GM23338 (cell line): ENCODE data around the gene FAM83F. TPM values are rescaled to one million over a fixed set of nuclear protein-coding genes. Genes with fewer than 3 reads are reported as not detected.

Source experiments
- ATAC-seq: fragments of 200-7000 bp; cut with Tn5 transposase; 3 replicates; pipeline ENCODE4 v1.9.1; 2020
- DNase-seq: peaks from one replicate; pipeline ENCODE4 v3.0.0-alpha.2; 2015; ENCODE audit warnings: low spot score
- H2AFZ ChIP-seq: fragments of 200-600 bp; sonication (generic); 2 replicates; pipeline ENCODE4 v1.8.0; 2016; ENCODE audit warnings: antibody characterized with exemption, mild to moderate bottlenecking, moderate library complexity
- H3F3A ChIP-seq: fragments of 200-600 bp; sonication (generic); replicated peaks from 2 replicates; pipeline ENCODE4 v1.8.0; 2017; ENCODE audit warnings: antibody characterized with exemption, mixed run types, low read depth
- H3K27ac ChIP-seq: fragments of 200-600 bp; sonication (generic); 2 replicates; pipeline ENCODE4 v1.6.1; 2016; ENCODE audit warnings: low read depth
- H3K27me3 ChIP-seq: fragments of 200-600 bp; sonication (generic); 2 replicates; pipeline ENCODE4 v1.8.0; 2016; ENCODE audit warnings: mild to moderate bottlenecking, mixed run types, moderate library complexity; ENCODE audit not compliant: insufficient read depth
- H3K36me3 ChIP-seq: fragments of 200-600 bp; sonication (generic); 2 replicates; pipeline ENCODE4 v1.8.0; 2016; ENCODE audit warnings: mild to moderate bottlenecking; ENCODE audit not compliant: insufficient read depth
- H3K4me1 ChIP-seq: fragments of 200-600 bp; sonication (generic); 2 replicates; pipeline ENCODE4 v1.8.0; 2016; ENCODE audit warnings: mild to moderate bottlenecking, moderate library complexity; ENCODE audit not compliant: insufficient read depth
- H3K4me2 ChIP-seq: fragments of 200-600 bp; sonication (generic); 2 replicates; pipeline ENCODE4 v1.7.1; 2017; ENCODE audit warnings: mixed run types
- H3K4me3 ChIP-seq: fragments of 200-600 bp; sonication (generic); 2 replicates; pipeline ENCODE4 v1.6.1; 2016; ENCODE audit warnings: mixed run types
- H3K79me2 ChIP-seq: fragments of 200-600 bp; sonication (generic); replicated peaks from 2 replicates; pipeline ENCODE4 v1.8.0; 2017; ENCODE audit warnings: mild to moderate bottlenecking; ENCODE audit not compliant: insufficient read depth
- H3K9me2 ChIP-seq: fragments of 200-600 bp; sonication (generic); 2 replicates; pipeline ENCODE4 v1.8.0; 2017; ENCODE audit not compliant: insufficient read depth
- H4K20me1 ChIP-seq: fragments of 200-600 bp; sonication (generic); replicated peaks from 2 replicates; pipeline ENCODE4 v1.8.0; 2017; ENCODE audit warnings: mild to moderate bottlenecking; ENCODE audit not compliant: insufficient read depth
- H3K27ac Mint-ChIP-seq: 2 replicates; pipeline ENCODE4 v1.8.0; 2020; ENCODE audit warnings: inconsistent platforms, mild to moderate bottlenecking, moderate library complexity, mixed read lengths
- H3K27me3 Mint-ChIP-seq: 3 replicates; pipeline ENCODE4 v1.8.0; 2022; ENCODE audit warnings: low read depth, mild to moderate bottlenecking, moderate library complexity, mixed read lengths, inconsistent platforms; ENCODE audit not compliant: insufficient read depth, poor library complexity
- H3K36me3 Mint-ChIP-seq: 3 replicates; pipeline ENCODE4 v1.8.0; 2021; ENCODE audit warnings: low read depth, mild to moderate bottlenecking, inconsistent platforms, moderate library complexity, mixed read lengths
- H3K4me1 Mint-ChIP-seq: 3 replicates; pipeline ENCODE4 v1.8.0; 2020; ENCODE audit warnings: mild to moderate bottlenecking, inconsistent platforms, mixed read lengths
- H3K4me3 Mint-ChIP-seq: 3 replicates; pipeline ENCODE4 v1.8.0; 2021; ENCODE audit warnings: moderate library complexity, mild to moderate bottlenecking, inconsistent platforms, mixed read lengths
- H3K9me3 Mint-ChIP-seq: 3 replicates; pipeline ENCODE4 v1.8.0; 2020; ENCODE audit warnings: moderate library complexity, mild to moderate bottlenecking, inconsistent platforms, mixed read lengths
- CREB1 ChIP-seq: fragments of 250-450 bp; sonication (Bioruptor Pico); IDR thresholded peaks from 2 replicates; pipeline ENCODE4 v1.5.0; 2020; ENCODE audit warnings: low read depth, mild to moderate bottlenecking, moderate library complexity
- EZH2 ChIP-seq: fragments of 200-600 bp; sonication (generic); IDR thresholded peaks from one replicate; pipeline ENCODE4 v1.8.0; 2017; ENCODE audit warnings: antibody characterized with exemption, mild to moderate bottlenecking, low read depth; ENCODE audit not compliant: unreplicated experiment
- EZH2phosphoT487 ChIP-seq: fragments of 200-600 bp; sonication (generic); IDR thresholded peaks from one replicate; pipeline ENCODE4 v1.8.1; 2018; ENCODE audit warnings: antibody characterized with exemption; ENCODE audit not compliant: unreplicated experiment
- JUNB ChIP-seq: IDR thresholded peaks from one replicate; pipeline ENCODE4 v1.6.1; 2016; ENCODE audit warnings: antibody characterized with exemption; ENCODE audit not compliant: unreplicated experiment
- NANOG ChIP-seq: IDR thresholded peaks from 2 replicates; pipeline ENCODE4 v1.6.1; 2016; ENCODE audit warnings: antibody characterized with exemption, borderline replicate concordance
- POLR2AphosphoS5 ChIP-seq: IDR thresholded peaks from 2 replicates; pipeline ENCODE4 v1.6.1; 2016; ENCODE audit warnings: antibody characterized with exemption, low read depth
- STAT1 ChIP-seq: IDR thresholded peaks from one replicate; pipeline ENCODE4 v1.6.1; 2016; ENCODE audit warnings: antibody characterized with exemption; ENCODE audit not compliant: unreplicated experiment
- ZNF114 ChIP-seq: fragments of 250-450 bp; sonication (Bioruptor Pico); IDR thresholded peaks from 2 replicates; pipeline ENCODE4 v1.5.0; 2020; ENCODE audit warnings: mild to moderate bottlenecking, moderate library complexity
- ZNF331 ChIP-seq: fragments of 250-450 bp; sonication (Bioruptor Pico); IDR thresholded peaks from 2 replicates; pipeline ENCODE4 v1.5.0; 2020; ENCODE audit warnings: low read depth, mild to moderate bottlenecking, moderate library complexity
- polyA plus RNA-seq: library from polyadenylated mRNA; unstranded; fragments of >200 nt; fragmentation: Nextera tagmentation; extraction: Ambion mirVana; gene quantifications from 2 replicates; pipeline ENCODE4 v1.2.1, GENCODE V29; 2016
- total RNA-seq: library from RNA; depleted of rRNA; stranded (reverse); fragments of >200 nt; shearing (Covaris generic); gene quantifications from 2 replicates; pipeline ENCODE4 v1.2.3, GENCODE V29; 2014
- TF ChIP-seq, protein P1 (sequence below): IDR thresholded peaks from 2 replicates; pipeline ENCODE4 v1.6.1; 2016; ENCODE audit warnings: antibody characterized with exemption
- TF ChIP-seq, protein P2 (sequence below), 2 experiments: fragments of 200-600 bp in 1 of 2; sonication (generic) in 1 of 2; conservative IDR thresholded peaks; 2 replicates each; pipeline versions ENCODE4 v1.5.1 to v1.6.1; 2016 to 2017; ENCODE audit warnings: antibody characterized with exemption in 2 of 2, low read depth in 2 of 2, mild to moderate bottlenecking in 2 of 2, moderate library complexity in 1 of 2
- TF ChIP-seq, protein P3 (sequence below): IDR thresholded peaks from one replicate; pipeline ENCODE4 v1.6.1; 2018; ENCODE audit warnings: antibody characterized with exemption; ENCODE audit not compliant: unreplicated experiment
- TF ChIP-seq, protein P4 (sequence below): fragments of 250-450 bp; sonication (Bioruptor Pico); IDR thresholded peaks from 2 replicates; pipeline ENCODE4 v1.5.0; 2020; ENCODE audit warnings: mild to moderate bottlenecking, moderate library complexity

Gene FAM83F
- total and polyA plus RNA-seq, 2 experiments from 2014 or later, result 3.7 to 15.9 TPM

DNA sequence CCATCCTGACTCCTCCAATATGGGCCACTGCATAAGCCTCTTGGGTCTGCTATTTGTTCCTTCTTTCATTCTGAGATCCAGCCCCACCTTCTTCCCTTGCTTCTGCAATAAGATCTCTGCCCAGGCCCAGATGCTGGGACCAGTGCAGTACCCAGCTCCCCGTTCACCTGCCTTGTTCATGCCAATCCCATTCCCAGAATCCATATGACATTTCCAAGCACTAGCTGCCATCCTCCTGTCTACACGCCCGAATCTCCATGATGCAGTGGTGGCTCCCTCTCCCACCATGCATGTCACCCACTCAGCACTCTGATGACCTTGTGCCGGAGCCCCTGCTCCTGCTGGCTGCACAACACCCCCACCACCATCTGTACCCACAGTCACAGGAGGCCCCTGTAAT is 11.4 kb upstream of the FAM83F start:
- DNase-seq (no peak), ATAC-seq (no peak)
- no peak overlapping the region for H3K4me3 Mint-ChIP-seq
- Histone ChIP-seq H3F3A (no peaks in the 10 kb centered on the region), H3K4me3 (no peak overlapping the region), H3K36me3 (no peaks in the 10 kb centered on the region), H3K27me3 (no peaks in the 10 kb centered on the region), H3K9me2 (no peaks in the 10 kb centered on the region), H3K4me2 (no peak overlapping the region), H3K4me1 (no peaks in the 10 kb centered on the region), H2AFZ (no peak overlapping the region), H3K79me2 (no peaks in the 10 kb centered on the region), H3K27ac (no peak overlapping the region), H4K20me1 (no peaks in the 10 kb centered on the region)
- no peak for TF ChIP-seq JUNB
- no peak for TF ChIP-seq ZNF114 (CRISPR knock-in tag)
- TF ChIP-seq, protein P1, sequence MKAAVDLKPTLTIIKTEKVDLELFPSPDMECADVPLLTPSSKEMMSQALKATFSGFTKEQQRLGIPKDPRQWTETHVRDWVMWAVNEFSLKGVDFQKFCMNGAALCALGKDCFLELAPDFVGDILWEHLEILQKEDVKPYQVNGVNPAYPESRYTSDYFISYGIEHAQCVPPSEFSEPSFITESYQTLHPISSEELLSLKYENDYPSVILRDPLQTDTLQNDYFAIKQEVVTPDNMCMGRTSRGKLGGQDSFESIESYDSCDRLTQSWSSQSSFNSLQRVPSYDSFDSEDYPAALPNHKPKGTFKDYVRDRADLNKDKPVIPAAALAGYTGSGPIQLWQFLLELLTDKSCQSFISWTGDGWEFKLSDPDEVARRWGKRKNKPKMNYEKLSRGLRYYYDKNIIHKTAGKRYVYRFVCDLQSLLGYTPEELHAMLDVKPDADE, result no peak
- TF ChIP-seq EZH2phosphoT487, result no peak
- TF ChIP-seq, protein P2, sequence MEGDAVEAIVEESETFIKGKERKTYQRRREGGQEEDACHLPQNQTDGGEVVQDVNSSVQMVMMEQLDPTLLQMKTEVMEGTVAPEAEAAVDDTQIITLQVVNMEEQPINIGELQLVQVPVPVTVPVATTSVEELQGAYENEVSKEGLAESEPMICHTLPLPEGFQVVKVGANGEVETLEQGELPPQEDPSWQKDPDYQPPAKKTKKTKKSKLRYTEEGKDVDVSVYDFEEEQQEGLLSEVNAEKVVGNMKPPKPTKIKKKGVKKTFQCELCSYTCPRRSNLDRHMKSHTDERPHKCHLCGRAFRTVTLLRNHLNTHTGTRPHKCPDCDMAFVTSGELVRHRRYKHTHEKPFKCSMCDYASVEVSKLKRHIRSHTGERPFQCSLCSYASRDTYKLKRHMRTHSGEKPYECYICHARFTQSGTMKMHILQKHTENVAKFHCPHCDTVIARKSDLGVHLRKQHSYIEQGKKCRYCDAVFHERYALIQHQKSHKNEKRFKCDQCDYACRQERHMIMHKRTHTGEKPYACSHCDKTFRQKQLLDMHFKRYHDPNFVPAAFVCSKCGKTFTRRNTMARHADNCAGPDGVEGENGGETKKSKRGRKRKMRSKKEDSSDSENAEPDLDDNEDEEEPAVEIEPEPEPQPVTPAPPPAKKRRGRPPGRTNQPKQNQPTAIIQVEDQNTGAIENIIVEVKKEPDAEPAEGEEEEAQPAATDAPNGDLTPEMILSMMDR (conservative IDR thresholded peaks at IDR 0.05; ENCODE audit: low read depth in 2 of 2), result no peak
- no peak for TF ChIP-seq ZNF331 (CRISPR knock-in tag)
- no peak for TF ChIP-seq EZH2
- TF ChIP-seq, protein P3, sequence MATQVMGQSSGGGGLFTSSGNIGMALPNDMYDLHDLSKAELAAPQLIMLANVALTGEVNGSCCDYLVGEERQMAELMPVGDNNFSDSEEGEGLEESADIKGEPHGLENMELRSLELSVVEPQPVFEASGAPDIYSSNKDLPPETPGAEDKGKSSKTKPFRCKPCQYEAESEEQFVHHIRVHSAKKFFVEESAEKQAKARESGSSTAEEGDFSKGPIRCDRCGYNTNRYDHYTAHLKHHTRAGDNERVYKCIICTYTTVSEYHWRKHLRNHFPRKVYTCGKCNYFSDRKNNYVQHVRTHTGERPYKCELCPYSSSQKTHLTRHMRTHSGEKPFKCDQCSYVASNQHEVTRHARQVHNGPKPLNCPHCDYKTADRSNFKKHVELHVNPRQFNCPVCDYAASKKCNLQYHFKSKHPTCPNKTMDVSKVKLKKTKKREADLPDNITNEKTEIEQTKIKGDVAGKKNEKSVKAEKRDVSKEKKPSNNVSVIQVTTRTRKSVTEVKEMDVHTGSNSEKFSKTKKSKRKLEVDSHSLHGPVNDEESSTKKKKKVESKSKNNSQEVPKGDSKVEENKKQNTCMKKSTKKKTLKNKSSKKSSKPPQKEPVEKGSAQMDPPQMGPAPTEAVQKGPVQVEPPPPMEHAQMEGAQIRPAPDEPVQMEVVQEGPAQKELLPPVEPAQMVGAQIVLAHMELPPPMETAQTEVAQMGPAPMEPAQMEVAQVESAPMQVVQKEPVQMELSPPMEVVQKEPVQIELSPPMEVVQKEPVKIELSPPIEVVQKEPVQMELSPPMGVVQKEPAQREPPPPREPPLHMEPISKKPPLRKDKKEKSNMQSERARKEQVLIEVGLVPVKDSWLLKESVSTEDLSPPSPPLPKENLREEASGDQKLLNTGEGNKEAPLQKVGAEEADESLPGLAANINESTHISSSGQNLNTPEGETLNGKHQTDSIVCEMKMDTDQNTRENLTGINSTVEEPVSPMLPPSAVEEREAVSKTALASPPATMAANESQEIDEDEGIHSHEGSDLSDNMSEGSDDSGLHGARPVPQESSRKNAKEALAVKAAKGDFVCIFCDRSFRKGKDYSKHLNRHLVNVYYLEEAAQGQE, result no peak
- no peak for TF ChIP-seq STAT1
- no peak for TF ChIP-seq POLR2AphosphoS5
- no peak for TF ChIP-seq CREB1 (CRISPR knock-in tag)
- no peak for TF ChIP-seq NANOG
- TF ChIP-seq, protein P4, sequence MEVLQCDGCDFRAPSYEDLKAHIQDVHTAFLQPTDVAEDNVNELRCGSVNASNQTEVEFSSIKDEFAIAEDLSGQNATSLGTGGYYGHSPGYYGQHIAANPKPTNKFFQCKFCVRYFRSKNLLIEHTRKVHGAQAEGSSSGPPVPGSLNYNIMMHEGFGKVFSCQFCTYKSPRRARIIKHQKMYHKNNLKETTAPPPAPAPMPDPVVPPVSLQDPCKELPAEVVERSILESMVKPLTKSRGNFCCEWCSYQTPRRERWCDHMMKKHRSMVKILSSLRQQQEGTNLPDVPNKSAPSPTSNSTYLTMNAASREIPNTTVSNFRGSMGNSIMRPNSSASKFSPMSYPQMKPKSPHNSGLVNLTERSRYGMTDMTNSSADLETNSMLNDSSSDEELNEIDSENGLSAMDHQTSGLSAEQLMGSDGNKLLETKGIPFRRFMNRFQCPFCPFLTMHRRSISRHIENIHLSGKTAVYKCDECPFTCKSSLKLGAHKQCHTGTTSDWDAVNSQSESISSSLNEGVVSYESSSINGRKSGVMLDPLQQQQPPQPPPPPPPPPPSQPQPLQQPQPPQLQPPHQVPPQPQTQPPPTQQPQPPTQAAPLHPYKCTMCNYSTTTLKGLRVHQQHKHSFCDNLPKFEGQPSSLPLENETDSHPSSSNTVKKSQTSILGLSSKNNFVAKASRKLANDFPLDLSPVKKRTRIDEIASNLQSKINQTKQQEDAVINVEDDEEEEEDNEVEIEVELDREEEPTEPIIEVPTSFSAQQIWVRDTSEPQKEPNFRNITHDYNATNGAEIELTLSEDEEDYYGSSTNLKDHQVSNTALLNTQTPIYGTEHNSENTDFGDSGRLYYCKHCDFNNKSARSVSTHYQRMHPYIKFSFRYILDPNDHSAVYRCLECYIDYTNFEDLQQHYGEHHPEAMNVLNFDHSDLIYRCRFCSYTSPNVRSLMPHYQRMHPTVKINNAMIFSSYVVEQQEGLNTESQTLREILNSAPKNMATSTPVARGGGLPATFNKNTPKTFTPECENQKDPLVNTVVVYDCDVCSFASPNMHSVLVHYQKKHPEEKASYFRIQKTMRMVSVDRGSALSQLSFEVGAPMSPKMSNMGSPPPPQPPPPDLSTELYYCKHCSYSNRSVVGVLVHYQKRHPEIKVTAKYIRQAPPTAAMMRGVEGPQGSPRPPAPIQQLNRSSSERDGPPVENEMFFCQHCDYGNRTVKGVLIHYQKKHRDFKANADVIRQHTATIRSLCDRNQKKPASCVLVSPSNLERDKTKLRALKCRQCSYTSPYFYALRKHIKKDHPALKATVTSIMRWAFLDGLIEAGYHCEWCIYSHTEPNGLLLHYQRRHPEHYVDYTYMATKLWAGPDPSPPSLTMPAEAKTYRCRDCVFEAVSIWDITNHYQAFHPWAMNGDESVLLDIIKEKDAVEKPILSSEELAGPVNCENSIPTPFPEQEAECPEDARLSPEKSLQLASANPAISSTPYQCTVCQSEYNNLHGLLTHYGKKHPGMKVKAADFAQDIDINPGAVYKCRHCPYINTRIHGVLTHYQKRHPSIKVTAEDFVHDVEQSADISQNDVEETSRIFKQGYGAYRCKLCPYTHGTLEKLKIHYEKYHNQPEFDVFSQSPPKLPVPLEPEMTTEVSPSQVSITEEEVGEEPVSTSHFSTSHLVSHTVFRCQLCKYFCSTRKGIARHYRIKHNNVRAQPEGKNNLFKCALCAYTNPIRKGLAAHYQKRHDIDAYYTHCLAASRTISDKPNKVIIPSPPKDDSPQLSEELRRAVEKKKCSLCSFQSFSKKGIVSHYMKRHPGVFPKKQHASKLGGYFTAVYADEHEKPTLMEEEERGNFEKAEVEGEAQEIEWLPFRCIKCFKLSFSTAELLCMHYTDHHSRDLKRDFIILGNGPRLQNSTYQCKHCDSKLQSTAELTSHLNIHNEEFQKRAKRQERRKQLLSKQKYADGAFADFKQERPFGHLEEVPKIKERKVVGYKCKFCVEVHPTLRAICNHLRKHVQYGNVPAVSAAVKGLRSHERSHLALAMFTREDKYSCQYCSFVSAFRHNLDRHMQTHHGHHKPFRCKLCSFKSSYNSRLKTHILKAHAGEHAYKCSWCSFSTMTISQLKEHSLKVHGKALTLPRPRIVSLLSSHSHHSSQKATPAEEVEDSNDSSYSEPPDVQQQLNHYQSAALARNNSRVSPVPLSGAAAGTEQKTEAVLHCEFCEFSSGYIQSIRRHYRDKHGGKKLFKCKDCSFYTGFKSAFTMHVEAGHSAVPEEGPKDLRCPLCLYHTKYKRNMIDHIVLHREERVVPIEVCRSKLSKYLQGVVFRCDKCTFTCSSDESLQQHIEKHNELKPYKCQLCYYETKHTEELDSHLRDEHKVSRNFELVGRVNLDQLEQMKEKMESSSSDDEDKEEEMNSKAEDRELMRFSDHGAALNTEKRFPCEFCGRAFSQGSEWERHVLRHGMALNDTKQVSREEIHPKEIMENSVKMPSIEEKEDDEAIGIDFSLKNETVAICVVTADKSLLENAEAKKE (CRISPR knock-in tag), result no peak
- no peaks in the 10 kb centered on the region for H3K4me1 Mint-ChIP-seq
- no peak overlapping the region for H3K27ac Mint-ChIP-seq
- H3K9me3 Mint-ChIP-seq, result no peaks in the 10 kb centered on the region
- H3K36me3 Mint-ChIP-seq, result no peaks in the 10 kb centered on the region
- H3K27me3 Mint-ChIP-seq, result peaks cover 8% of the 10 kb centered on the region
